Muscle of back (tissue), 11 donors: ENCODE data around the gene WWOX. TPM values are rescaled to one million over a fixed set of nuclear protein-coding genes. Genes with fewer than 3 reads are reported as not detected.

Experiments used
- DNase-seq, 3 donors: peaks; one replicate each; pipeline versions ENCODE4 v3.0.0 to v3.0.0-alpha.2; 2013
- polyA plus RNA-seq, 10 donors: library from polyadenylated mRNA; unstranded; fragments of 120-200 nt; gene quantifications; one replicate each; pipeline ENCODE4 v1.2.1, GENCODE V29; 2013; ENCODE audit not compliant: insufficient read length in 10 of 10

Gene WWOX
- polyA plus RNA-seq, 10 donors = 7.8 to 14.7 (median 12.8) TPM

- DNase-seq = no peak
Observed at GRCh38 chr16:78462288-78463208, 363.1 kb downstream of the WWOX start.

GRCh38 chr16:78463591-78463990 lies 364.1 kb downstream of the WWOX start:
- DNase-seq = no peak

GRCh38 chr16:78464833-78465232 lies 365.4 kb downstream of the WWOX start:
- no peak for DNase-seq

DNA sequence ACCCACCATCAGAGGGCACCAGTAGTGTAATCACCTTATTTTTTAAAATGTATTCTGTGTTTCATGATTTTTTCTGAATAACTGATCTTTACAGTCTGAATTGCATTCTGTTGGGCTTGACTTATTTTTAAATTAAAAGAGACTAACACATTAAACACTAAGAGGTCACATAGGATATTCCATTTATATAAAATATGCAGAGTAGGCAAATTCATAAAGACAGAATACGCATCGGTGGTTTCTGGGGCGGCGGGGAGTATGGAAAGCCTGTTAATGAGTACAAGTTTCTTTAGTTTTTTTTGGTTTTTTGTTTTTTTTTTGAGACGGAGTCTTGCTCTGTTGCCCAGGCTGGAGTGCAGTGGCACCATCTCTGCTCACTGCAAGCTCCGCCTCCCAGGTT lies 366.3 kb downstream of the WWOX start:
- DNase-seq = no peak

DNA sequence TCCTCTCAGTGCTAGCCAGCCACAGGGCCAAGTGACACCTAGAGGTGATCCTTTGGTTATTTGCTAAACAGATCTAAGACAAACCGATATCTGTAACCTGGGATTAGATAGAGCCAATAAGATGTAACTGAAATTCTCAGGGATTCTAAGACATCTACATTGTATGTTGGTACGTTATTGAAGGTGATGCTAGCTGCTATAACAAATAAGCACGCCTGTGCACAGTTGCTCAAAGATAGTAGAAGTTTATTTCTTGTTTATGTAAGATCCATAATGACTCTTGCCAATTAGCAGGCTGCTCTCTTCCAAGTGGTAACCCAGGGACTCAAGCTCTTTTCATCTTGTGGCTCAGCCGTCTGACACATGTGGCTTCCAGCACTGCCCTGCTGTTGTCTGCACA lies 370.3 kb downstream of the WWOX start:
- DNase-seq = no peak

- DNase-seq = no peak
Observed at GRCh38 chr16:78473031-78473699, 373.7 kb downstream of the WWOX start.

GRCh38 chr16:78474762-78475161 lies 375.3 kb downstream of the WWOX start:
- DNase-seq = no peak

- no peak for DNase-seq
Observed at GRCh38 chr16:78476615-78477014, 377.2 kb downstream of the WWOX start.

- no peak for DNase-seq
Observed at GRCh38 chr16:78478267-78478861, 378.9 kb downstream of the WWOX start.

DNA sequence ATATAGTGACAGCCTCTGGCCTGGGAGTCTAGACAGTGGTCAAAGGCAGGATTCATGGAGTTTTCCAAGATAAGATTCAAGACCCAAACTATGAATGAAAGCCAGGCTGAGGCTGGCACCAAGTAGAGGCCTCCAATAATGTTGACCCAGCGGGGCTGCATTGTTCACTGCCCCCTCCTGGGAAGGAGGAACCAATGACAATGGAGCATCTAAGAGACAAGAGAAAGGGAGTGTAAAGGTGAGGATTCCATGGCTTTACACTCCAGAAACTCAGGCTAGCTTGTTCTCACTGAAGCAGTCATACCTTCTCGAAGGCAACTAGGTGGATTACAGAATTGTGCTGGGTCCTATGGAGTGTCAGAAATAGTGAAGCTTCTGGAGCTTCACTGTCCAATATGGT lies 380.3 kb downstream of the WWOX start:
- no peak for DNase-seq

- DNase-seq = no peak
Observed at GRCh38 chr16:78480588-78480987, 381.1 kb downstream of the WWOX start.

- DNase-seq = no peak
Observed at GRCh38 chr16:78483124-78483992, 383.9 kb downstream of the WWOX start.

DNA sequence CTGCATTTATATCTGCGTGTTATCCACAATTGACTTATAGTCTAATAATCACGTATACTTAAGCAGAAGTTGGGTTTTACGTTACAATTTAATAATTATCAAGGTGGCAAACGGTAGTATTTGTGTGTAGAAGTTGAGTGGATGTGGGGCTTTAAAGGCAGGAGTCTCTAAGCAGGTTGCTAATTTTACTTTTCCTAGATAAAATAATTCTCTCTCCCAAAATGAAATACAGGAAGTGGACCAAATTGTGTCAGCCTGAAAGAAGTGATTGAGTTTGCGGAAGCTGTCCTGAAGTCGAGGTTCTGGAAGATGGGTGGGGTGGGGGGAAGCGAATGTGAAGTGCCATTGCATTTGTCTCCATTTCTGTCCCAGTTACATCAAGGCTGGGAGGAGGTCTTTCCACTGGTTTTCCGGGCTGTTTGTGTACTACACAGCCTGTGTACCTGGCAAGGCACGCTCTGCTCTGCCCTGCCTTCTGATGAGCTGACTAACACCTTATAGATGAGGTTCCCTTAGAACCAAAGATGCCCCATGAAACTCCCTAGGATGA lies 385.1 kb downstream of the WWOX start:
- DNase-seq = no peak

- no peak for DNase-seq
Observed at GRCh38 chr16:78485188-78485916, 385.9 kb downstream of the WWOX start.

GRCh38 chr16:78485917-78486257 lies 386.4 kb downstream of the WWOX start:
- DNase-seq = no peak

- no peak for DNase-seq
Observed at GRCh38 chr16:78487471-78487870, 388.0 kb downstream of the WWOX start.

DNA sequence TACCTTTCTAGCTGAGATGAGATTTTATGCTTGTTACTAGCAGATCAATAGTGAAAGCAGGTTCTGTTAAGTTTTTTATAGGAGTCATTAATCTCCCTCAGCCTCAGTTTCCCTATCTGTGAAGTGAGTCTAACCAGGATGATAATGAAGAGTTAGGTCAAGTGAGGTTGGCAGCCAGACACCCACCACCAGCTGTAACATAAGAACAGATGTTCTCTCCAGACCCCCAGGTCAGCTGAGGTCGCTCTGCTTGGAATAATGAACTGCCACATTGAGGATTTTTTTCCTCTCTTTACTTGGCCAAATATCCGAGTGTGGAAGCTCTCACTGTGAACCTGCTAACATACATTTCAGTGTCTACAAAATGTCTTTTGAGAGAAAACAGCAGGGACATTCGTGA lies 389.6 kb downstream of the WWOX start:
- no peak for DNase-seq

DNA sequence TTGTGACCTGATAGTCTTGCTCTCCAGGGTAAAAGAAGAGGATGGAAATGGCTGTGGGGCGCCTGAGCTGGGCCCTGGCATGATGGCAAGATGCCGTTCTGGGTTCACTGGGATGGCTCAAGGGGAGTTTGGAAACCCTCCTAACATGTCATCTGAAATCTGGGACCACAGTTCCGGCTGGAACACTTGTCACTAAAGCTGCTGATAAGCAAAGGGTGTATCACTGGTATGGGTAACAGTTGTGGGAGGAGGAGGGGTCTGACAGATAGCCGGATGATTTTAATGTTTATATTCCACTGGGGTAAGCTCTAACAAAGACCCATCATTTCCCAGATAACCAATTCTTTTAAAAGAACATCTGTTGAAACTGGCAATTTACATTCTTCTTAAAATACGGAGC lies 390.2 kb downstream of the WWOX start:
- DNase-seq = no peak

- no peak for DNase-seq
Observed at GRCh38 chr16:78490431-78490830, 391.0 kb downstream of the WWOX start.

DNA sequence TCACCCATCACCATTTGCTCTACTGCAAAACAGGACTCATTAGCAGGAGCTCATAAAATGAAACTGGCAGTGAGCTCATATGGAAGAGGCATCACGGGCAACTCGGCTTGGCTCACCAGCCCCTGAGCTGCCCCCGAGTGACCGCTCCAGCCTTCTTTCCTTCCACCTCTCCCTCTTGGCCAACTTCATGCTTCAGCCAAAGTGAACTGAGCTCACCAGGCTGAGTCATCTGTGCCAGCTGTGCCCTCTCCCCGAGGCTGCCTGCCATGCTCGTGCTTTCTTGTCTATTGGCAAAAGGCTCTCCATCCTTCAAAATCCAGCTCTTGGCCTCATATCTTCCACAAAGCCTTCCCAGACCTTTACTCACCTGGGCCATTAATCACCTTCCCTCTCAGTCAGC lies 391.4 kb downstream of the WWOX start:
- DNase-seq = no peak

- no peak for DNase-seq
Observed at GRCh38 chr16:78493573-78493972, 394.1 kb downstream of the WWOX start.
